ENCODE measurements around the gene FAM114A1.
"Not testable (repeated sequence)": the region's sequence is repeated elsewhere in the genome, so short reads cannot be mapped to it uniquely, and the experiment has no call there.

FAM114A1 gene

DNA sequence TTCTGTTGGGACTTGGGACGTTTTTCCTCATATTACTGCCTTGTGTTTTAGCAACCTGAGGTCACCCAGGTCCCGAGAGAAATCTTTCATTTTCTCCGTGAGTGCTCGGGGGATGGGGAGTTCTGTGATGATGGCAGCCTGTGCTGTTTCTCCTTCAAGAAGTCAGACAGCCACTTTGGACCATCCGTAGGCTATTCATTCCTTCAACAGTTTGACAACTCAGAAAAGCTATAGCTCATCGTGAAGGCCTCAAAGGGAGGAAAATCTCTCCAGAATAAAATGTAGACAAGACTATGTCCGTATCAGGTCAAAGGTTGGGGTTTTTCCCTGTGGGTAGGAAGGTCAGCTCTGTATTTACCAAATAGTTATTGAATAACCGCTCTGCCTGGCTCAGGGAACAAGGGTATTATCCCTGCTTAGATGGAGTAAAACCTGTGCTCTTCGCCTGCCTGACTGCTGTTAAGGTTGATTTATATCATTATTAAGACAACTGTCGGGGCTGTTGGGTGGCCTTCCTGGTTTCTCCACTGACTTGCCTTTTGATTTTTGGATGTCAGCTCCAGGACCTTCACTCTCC is 36.6 kb downstream of the FAM114A1 start:
- DNase-seq (ENCODE audit: low read depth), result no peak

GRCh38 chr4:38904682-38905081 is 37.1 kb downstream of the FAM114A1 start:
- DNase-seq (ENCODE audit: low read depth), result no peak

DNA sequence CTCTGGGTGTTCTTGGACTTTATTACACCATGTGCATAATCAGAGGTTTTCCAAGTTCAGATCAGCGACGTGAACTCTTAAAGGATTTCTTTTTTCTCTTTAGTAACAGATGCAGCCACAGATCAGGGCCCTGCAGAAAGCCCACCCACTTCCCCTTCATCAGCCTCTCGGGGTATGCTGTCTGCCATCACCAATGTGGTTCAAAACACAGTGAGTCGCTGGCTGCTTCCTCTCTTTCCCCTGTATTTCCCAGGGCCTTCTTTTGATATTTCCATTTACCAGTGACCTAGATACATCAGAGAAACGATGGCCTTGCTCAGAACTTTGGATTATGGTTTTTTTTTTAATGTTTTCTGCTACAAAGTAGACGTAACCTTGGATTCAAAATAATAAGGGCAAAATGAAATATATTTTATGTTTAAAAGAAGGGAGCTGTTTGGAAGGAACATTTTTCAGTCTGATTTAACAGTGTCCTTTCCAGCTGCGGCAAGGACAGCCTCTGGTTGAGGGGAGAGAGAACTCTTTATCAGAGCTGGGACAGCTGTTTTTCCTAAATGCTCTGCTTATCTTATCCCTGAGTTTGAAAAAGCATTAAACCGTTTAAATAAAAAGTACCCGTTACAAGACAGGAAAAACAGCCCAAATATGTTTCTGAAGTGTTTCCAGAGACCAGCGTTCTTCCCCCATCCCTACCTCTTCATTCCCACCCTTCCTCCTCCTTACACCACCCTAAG is 38.2 kb downstream of the FAM114A1 start:
- no peak for DNase-seq (ENCODE audit: low read depth)

GRCh38 chr4:38907696-38908270 is 40.2 kb downstream of the FAM114A1 start:
- DNase-seq (ENCODE audit: low read depth), result no peak

- DNase-seq (ENCODE audit: low read depth), result no peak
Measured at GRCh38 chr4:38909015-38909414, 41.4 kb downstream of the FAM114A1 start.

DNA sequence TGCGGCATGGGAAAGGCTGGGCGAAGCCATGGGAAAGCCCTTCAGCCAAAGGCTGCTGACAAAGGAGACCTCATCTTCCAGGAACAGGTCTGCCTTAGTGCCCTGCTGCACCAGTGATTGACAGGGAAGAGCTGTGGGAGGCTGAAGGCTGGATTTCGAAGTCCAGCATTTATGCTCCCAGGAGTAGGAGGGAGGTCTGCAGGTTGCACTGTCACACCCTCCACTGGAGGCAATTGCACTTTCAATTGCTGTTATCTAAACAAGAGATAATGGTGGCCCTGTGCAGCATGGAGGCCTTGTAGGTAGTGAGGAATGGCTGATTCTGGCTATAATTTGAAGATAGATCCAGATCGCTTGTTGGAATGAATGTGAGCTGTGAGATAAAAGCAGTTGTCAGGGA is 43.7 kb downstream of the FAM114A1 start:
- DNase-seq (ENCODE audit: low read depth), result no peak

DNA sequence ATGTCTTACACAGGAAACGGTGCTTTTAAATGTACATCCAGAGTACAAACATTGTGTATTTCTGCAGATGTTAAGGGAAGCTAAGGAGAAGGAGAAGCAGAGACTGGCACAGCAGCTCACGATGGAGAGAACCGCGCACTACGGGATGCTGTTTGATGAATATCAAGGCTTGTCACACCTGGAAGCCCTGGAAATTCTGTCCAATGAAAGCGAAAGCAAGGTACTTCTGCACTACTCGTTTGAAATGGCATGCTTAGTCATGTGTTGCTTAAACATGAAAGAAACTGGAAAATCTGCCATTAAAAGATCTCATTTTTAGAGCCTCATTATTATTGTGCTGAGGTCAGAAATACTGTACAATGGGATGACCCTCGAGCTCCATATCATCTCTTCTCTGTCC is 47.2 kb downstream of the FAM114A1 start:
- DNase-seq (ENCODE audit: low read depth), result no peak

GRCh38 chr4:38916267-38916666 is 48.7 kb downstream of the FAM114A1 start:
- not testable (repeated sequence) for DNase-seq (ENCODE audit: low read depth)

GRCh38 chr4:38917481-38918025 is 49.9 kb downstream of the FAM114A1 start:
- no peak for DNase-seq (ENCODE audit: low read depth)

DNA sequence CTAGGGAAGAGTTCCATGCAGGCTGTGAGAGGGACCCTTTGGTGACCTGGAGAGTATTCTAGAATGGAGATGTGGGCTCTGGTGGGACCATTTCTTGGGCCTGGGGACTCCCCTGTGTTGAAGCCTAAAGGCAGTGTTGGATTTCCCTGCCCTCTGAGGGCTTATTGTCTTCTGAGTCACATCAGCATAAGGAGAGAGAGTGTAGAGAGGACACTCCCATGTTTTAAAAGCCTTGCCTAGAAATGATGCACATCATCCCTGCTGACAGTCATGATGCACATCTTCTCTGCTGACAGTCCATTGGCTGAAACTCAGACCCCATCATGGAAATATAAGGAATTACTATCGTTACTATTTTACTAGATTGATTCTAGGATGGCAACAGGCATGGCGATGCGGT is 51.9 kb downstream of the FAM114A1 start:
- no peak for DNase-seq (ENCODE audit: low read depth)

GRCh38 chr4:38920186-38920585 is 52.6 kb downstream of the FAM114A1 start:
- no peak for DNase-seq (ENCODE audit: low read depth)

DNA sequence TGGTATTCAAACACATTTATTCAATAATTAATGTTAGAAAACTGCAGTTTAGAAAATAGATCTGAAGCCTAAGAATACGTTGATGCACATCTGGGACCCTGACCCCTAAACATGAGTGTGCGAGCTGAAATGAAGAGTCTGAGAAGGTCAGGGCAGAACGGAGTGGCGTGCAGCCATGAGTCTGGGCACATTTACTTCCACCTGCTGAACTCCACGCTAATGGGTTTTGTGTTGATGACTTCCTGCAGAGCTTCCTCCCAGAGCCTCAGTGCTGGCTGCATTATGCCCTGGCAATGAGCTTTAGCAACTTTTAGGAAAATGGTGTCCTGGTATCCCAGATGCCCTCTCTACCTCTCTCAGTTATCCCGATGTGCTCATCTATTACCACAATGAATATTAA is 53.1 kb downstream of the FAM114A1 start:
- DNase-seq (ENCODE audit: low read depth), result no peak

DNA sequence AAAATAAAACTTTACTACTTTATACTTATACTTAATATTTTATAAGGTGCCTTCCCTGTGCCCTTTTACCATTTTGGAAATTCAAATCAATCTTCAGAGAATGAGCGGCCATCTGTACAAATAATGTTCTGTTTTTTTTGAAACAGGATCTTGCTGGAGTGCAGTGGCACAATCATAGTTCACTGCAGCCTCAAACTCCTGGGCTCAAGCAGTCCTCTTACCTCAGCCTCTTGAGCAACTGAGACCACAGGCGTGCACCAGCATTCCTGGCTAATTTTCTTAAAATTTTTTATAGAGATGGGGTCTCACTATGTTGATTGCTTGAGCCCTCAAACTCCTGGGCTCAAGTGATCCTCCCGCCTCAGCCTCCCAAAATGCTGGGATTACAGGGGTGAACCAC is 53.5 kb downstream of the FAM114A1 start:
- DNase-seq (ENCODE audit: low read depth), result no peak

- DNase-seq (ENCODE audit: low read depth), result no peak
Measured at GRCh38 chr4:38923746-38924145, 56.1 kb downstream of the FAM114A1 start.

DNA sequence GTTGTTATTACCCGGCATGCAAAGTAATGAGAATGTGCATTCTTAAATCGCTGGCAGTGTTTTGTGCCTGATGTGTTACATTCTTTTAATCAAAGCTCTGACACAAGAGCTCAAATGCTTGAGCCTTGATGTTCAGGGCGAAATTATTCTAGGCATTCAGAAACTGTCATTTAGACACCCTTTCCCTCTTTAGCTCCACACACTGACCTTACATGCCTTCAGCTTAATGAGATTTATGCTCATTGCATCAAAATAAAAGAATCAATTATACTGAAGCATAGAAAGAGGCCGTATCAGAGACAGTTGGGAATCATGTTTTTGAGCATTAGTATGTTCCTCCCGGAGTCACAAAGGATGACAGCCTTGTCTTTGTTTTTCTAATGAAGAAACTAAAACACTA is 56.7 kb downstream of the FAM114A1 start:
- DNase-seq (ENCODE audit: low read depth), result no peak

DNA sequence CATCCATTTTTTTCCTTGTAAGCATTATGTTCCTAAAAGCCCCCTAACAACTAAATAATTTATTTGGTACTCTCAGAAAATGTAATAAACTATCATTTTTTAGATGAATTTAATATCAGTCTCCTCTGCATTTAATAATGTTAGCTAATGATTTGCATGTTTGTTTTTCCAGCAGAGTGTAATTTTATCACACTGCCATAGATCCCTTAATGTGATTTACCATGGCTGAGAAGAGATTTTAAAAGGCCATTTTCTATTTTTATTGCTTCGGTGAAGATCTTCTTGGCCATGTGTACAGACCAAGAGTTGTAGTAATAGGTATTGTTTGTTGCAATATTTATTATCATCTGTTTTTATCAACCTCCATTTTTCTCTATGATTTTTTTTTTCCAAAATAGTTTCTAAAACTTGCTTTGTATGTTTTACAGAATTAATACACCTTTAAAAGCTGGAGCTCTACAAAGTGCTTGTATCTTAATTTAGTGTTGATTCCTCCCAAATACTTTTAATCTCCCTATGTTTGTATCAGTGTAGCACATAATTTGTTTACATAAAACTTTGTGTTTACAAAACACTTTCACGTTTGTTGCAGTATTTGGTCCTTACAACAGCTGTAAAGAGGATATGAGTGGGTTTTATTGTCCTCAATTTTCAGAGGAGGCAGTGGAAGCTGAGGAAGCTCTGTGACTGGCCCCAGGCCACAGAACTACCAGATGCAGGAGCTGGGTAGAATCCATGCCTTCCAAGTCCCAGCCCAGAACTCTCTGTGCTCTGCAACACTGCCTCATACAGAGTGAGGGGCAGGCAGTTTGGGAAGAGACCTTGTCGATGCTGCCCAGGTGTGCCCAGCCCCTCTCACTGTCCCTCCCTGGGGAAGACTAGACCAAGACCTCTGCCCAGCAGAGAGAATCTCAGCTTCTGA is 58.1 kb downstream of the FAM114A1 start:
- DNase-seq (ENCODE audit: low read depth), result no peak

- DNase-seq (ENCODE audit: low read depth), result no peak
Measured at GRCh38 chr4:38926896-38927295, 59.3 kb downstream of the FAM114A1 start.

DNA sequence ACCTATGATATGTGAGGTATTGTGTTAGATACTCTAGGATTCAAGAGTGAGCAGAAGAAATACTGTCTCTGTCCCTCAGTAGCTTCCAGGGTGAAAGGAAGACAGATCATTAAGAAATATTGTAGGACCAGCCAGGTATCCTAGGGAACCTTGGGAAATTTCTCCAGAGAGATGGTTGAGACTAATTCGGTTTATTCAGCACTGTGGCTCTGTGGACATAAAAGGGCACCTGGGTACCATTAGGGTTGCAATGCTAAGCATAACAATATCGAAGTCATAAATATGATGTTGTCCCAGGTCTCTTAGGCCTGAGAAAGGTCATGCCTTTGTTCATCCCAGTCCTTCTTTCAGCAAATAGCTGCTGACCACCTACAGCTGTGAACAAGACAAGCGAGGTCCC is 61.0 kb downstream of the FAM114A1 start:
- no peak for DNase-seq (ENCODE audit: low read depth)

DNA sequence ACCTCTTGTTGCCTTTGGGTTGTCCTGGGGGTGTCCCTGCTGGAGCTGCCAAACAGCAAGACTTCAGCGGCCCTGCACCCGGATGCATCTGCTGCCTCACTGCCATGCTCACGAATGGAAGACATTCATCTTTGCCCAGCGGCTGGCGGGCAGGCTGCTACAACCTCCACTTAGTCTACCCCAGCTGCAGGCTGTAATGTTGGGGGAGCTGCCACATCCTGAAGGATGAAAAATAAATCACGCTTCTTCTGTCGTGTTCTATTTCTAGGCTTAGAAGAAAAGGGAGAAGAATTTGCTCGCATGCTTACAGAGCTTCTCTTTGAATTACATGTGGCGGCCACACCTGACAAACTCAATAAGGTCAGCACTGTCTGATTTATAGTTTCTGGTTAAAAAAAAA is 61.4 kb downstream of the FAM114A1 start:
- DNase-seq (ENCODE audit: low read depth), result no peak

DNA sequence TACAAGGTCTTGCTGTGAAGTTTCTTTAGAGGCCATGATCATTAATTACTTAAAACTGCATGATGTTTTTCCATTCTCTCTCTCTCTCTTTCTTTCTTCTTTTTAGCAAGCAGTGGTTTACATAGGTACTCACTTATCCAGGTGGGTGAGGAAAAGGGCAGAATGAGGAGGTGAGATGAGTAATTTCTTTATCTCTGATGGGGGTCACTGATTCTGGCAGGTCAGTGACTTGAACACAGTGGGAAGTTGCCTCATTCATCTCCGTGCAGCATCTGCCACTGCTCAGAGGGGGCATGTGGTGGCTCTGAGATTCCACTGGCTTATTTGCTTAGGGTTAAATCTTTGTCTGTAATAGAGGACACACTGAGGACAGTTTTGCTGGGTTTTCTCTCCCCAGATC is 62.6 kb downstream of the FAM114A1 start:
- no peak for DNase-seq (ENCODE audit: low read depth)

DNA sequence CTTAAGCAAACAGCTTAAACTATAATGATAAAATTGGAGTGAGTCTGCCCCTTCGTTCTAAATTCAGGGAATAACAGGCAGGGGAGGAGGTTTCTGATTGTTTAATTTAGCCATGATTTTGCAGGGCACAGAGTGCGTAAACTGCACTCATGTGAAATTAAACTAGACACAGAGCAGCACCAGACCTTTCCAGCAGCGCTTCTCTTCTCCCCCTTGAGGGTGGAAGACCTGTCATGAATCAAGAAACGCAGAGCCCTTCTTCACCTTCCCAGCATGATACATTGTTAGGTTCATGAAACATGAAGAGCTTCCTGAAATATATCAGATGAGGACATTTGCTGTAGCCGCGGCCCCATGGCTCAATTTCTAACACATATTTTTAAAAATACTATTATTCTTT is 63.1 kb downstream of the FAM114A1 start:
- no peak for DNase-seq (ENCODE audit: low read depth)

DNA sequence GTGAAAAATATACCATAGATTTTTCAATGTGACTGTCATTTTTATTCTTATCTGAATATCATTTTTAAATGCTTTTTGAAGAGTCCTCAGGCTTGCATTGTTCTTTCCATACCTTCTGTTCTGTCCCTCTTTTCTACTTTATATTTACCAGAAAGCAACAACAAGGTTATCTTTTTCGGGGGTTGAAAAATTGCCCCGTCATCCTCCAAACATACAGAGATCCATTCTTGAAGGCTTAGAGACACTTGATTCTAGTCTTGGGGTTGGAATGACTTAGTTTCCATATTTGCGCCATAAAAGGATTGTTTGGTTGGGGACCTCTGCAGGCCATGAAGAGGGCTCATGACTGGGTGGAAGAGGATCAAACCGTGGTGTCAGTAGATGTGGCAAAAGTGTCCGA is 63.5 kb downstream of the FAM114A1 start:
- DNase-seq (ENCODE audit: low read depth), result no peak
